GM04504 (cell line): ENCODE data around the gene MYO5B.
"Not testable (repeated sequence)": the region's sequence is repeated elsewhere in the genome, so short reads cannot be mapped to it uniquely, and the experiment has no call there.

Experiments used
- DNase-seq: peaks from one replicate; pipeline ENCODE4 v3.0.0-alpha.2; 2012; ENCODE audit warnings: low read depth

MYO5B gene

DNA sequence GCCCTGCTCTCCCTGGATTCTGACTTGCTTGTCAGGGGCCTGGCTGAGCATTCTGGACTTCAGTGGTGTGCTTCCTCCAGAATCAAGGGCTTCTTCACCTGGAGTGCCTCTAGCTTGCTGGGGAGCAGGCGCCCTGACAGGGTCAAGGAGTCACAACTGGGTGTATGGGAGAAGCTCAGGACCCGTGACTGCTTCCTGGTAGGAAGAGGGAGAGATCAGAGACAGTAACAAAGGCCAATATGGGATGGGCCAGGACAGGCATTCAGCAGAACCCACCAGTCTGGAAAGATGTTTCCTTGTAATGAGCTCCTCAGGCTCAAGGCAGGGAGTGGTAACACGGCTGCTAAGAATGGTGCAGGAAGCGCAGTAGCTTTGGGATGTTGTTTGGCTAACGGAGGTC lies 277.2 kb downstream of the MYO5B start:
- no peak for DNase-seq

DNA sequence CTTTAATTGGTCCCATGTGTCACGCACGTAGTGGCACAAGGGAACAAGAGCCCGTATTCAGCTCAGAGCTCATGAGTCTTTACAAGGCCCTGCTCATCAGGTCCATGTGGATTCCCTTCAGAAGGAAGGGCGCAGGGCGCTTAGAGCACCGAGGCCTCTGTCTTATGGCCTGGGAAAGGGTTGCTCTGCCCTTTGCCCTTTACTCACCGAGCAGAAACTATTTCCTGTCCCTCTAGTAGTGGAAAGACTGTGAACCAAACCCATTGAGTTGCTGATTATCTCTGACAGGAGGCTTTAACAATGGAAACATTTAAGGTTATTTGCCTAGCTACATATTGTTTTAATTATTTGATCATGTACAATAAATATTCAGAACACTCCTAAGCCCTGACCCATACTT lies 279.6 kb downstream of the MYO5B start:
- no peak for DNase-seq

DNA sequence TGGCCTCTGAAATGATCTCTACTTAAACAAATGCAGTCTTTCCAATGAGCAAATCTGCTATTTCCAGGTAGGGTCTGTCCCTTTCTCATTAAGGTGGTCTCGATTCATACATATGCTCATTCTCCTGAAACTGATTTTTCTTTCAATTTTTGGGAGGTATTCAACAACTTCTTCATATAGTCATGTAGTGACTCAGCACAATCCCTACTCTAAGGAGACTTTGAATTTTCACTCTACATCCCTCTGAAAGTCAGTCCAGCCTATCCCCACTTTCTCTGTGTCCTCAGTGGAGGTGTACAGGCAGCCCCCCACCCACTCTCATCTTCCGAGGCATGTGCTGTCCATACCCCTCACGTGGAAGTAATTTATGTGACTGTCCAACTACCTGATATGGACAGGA lies 281.7 kb downstream of the MYO5B start:
- DNase-seq, result no peak

DNA sequence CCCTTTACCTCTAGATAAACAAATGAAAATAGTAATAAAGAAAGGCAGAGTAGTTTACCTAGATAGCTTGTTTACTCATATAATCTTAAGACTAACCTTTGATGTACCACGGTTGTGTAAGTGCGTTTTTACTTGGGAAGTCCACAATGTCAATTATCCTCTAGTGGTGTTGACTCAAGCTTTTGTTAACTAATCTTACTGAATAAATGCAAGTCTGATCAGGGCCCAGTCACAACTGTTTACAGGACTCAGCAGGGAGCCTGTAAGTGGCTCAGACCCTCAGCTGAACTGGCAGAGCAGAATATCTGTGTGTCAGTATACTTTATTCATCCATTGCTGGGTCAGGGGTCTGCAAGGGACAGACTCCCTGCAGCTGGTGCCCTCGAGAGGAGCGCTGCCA lies 283.5 kb downstream of the MYO5B start:
- DNase-seq, result no peak

DNA sequence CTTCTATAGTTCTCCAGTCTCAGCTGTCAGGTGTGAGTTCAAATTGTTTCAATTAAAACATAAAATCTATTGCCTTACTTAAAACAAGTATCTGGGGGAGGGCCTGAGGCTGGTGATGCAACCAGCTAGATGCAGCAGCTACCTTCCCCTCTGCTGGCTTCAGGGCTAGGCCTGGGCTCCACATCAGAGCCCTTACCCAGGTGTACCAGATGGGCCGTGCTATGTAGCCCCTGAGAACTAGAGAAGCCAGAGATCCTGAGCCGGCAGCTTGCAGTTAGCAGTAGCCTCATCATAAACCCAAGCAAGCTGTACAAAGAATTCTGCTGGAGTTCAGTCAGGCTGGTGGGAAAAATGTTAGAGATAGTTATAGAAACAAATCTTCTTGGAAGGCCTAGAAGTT lies 284.0 kb downstream of the MYO5B start:
- no peak for DNase-seq

DNA sequence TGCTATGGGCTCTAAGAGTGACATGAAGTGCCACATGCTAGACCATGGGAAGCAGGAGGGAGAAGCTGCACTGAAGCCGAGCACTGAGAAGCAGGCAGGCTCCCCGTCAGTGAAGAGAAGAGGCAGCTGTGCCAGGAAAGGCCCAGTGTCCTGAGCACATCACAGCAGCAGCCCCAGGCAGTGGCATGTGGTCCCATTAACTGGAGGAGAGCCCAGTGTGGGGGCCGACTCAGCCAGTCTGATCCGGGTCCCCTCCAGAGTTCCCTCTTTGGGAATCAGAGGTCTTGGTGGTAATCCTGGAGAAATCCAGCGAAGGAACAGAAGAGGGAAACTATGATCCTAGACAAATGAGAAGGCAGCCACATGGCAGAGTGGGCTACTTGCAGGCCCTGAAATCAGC lies 284.9 kb downstream of the MYO5B start:
- no peak for DNase-seq

DNA sequence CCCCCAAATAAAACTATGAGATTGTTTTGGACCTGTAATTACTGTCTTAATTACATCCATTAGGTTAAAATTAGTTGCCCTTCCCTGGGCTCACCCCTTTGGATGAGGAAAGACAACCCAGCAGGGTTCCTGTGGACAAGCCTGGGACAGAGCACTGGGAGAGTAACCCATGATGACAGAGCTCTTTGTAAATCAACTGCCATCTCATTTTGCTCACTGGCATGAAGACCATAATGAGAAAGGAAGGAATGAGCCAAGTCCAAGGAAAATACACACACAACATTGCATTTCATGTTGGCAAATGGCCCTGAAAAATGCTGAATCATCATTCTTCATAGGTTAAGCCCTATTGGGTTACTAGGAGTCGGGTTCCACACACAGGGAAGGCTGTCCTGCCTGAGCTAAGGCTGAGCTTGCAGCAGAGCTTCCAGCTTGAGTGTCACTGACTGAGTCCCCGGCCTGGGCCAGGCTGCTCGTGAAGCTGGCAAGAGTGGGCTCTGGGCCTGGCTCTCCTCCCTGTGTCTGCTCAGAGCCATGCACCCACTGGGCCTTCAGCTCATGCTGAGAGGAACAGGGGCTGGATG lies 287.5 kb downstream of the MYO5B start:
- no peak for DNase-seq

DNA sequence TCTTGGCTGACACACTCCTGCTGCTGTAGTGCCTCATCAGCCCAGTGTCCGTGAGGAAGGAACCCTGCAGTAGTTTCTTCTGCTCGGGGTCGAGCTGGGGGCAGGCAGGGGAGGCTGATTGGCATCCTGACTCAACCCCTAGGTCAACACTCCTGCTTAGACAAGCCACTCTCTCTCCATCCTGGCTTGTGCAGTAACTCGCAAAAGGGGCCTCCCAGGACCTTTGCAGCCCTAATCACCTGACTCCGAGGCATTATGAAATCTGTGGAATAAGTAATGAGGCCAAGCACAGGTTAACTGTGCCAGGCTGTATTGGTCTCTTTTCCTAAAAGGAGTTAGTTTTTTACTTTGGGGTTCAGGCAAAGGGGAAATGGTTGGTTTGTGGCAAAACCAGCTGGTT lies 289.2 kb downstream of the MYO5B start:
- DNase-seq, result no peak

DNA sequence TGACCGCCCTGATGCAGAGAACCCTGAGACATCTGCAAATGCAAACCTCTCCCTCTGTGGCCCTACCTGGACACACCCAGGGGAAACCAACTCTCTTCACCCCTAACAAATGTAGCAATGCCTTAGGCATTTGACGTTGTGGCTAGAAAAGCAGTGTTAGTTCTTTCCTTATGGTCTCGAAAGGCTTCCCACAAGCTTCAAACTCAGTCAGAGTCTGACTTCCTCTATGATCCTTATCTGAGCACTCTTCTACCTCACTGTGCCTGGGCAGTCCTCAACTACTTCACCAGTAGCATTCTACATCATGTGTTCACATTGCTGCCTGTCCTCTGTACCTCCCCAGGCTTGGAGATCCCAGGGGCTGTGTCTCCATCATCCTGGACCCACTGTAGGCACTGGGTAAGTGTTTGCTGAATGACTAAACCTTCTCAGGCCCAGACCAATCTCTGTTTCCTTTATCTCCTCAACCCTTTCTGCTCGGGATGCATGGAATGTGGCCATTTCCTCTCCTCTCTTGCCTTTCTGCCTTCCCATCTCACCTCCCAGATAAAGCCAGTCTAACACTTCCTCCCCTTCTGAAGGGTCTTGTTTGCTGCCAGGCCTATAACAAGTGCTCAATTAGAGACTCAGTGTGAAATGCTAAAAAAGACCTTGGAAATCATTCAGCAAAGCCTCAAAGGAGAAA lies 289.9 kb downstream of the MYO5B start:
- no peak for DNase-seq

DNA sequence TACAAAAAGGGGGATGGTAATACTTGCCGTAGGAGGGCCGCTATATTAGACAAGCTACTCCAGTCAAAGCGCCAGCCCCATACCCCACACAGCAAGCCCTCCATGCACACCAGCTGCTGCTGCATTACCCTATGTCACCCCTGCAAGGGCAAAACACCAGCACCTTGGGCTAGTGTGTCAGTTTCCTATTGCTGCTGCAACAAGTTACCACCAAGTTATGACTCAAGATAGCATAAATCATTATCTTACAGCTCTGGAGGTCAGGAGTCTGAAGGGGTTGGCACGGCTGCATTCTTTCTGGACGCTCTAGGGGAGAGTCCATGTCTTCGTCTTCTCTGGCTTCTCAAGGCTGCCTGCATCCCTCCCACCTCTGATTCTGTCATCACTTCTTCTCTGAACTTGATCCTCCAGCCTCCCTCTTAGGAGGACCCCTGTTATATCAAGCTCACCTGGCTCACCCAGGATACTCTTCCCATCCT lies 293.0 kb downstream of the MYO5B start:
- no peak for DNase-seq

DNA sequence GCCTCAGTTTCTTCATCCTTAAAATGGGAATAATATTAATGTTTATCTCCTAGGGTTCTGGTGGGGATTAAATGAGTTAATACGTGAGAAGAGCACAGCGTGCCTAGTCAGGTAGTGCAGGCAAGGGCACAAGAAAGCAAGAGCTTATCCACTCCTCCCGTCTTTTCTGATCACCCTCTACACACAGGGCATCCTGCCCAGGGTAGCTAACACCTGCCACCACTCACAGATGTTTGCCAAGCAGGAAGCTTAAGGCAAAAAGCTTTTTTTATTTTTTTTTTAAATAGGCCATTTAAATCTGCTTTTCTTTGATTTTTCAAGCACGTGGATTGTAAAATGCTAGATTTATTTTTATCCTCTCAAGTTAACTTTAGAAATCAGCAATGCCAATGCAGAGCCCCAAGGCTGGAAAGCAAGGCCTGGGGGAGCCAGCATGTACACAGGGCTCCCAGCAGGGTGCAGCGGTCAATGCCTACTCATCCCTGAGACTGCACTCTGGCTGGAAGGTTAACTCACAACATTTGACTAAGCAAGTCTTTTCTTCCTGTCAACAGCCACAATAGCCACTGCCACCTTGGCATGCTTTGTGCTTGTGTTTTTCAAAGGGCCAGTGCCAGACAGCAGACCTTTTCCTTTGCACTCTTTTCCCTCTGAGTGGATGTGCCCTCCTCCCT lies 295.2 kb downstream of the MYO5B start:
- DNase-seq, result no peak

DNA sequence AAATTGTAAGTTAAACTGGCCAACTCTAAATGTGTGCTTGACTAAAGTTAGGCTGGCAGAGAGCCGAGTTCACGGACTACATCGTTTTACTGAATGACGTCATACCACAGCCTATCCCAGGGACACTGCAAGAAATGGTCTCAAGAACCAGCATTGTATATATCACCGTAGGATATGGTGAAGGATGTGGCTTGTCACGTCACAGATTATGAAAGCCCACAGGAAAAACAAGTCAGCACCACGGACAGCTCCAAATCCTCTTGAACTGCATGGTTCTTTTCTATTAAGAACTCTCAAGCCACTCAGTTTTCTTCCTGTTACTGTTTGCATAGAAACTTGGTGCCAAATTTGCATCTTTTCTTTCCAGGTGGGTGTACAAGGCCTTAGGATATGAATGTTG lies 296.5 kb downstream of the MYO5B start:
- DNase-seq, result peak; percentile 31

DNA sequence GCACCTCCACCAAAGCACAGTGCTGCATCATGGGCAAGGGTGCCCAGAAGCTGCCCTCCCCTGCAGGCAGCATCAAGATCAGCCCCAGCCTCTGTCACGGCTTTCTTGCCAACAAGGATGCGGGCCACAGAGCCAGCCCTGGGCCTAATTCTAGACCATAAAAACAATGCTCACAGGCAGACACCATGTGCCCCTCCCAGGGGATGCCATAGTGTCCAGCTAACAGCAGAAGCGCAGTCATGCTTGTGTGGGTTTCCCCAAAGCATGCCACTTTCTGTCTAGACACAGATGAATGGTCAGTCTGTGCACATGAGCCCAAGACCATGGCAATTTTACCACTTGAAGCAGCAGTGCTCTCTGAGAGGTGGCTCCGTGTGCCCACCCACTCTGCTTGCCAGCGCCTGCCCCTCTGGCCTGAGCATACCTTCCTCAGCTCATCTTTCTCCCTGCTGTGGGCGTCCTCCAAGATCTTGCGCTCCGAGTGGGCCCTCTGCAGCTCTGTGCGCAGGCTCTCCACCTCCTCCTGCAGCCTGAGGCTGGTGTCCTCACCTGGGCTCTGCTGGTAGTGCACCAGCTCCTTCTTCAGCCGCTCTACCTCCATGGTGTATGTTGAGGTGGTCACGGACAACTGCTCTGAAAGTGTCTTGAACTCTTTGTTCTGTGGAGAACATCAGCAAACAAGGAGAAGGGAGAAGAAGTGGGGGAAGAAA lies 300.3 kb downstream of the MYO5B start:
- no peak for DNase-seq

DNA sequence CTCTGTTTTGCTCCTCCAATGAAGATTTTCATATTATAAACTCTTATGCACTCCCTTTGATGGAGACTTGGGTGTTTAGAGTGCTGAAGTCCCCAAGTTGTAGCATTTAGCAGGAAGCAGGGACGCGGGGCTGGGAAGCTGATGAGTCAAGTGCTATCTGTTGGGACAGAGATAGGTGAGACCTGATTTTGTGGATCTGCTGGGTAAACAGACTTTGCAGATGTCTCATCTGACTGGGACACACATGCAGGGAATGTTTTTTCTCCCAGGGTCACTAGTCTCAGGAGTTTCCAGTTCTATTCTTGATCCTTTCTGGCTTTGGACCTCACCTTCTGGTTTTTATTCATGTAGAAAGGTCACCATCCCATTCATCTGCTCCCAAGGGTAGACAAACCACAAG lies 301.9 kb downstream of the MYO5B start:
- no peak for DNase-seq

DNA sequence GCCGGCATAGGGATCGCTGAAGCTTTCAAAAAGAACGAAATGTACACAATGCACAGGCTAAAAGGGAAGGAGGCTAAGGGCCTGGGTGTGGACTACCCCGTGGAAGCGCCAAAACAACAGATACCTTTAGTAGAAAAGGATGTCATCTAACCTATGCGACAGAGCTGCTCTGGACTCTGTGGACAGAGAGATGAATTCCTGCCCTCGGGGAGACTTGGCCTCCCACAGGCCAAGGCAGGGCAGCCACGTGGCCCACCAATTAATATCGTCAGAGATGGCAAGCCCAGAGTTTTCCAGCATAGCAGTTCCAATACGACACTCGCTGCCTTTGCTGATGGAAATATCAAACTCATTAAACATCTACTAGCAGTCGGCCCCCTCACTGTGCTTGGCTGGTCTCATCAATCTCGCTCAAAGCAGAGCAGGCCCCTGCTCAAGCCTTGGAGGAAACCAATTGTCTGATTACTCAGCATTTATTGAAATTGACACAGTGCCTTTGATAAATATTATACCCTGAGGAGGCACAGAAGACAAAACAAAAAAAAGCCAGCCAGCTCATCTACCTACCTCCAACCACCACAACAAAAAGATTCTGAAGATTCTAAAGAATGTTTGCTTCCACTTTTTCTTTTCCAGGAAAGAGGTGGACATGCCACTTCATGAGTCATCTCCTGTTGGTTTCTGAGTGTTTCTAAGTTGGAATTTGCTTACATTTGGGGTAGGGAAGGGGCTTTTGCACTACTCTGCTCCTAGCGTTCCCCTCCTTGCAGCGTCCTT lies 302.6 kb downstream of the MYO5B start:
- no peak for DNase-seq

DNA sequence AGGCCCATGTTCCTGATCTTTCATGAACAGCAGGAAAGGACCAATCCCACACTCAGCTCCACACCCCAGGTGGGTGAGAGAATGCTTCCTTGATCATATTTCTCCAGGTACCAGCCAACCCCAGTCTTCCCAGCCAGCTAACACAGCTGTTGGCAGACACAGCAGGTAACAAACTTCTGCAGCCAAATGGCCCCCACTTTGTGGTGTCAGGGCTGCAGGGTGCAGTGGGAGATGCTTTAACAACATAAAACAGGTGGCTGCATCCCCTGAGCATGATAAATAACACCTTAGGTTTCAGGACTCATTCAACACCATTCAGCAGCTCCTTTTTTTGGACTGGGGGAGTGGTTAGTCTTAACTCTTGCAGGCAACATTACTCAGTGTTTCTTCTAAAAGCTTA lies 304.9 kb downstream of the MYO5B start:
- no peak for DNase-seq

DNA sequence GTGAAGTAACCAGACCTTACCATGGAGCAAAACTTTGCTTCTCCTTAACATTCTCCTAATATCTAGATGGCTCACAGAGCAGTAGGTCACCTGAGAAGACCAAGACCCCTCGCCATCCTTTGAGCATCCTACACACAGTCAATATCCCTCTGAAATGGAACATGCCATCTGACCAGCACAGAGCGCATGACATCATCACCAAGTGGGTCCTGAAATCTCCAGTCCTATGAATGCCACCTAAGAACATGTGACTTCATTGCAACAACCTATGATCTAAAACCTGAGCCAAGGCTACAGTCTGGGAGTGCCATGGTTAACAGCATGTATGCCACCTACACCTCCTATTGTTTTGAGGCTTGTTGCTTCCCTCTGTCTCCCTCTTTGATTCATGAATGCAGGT lies 305.4 kb downstream of the MYO5B start:
- not testable (repeated sequence) for DNase-seq

DNA sequence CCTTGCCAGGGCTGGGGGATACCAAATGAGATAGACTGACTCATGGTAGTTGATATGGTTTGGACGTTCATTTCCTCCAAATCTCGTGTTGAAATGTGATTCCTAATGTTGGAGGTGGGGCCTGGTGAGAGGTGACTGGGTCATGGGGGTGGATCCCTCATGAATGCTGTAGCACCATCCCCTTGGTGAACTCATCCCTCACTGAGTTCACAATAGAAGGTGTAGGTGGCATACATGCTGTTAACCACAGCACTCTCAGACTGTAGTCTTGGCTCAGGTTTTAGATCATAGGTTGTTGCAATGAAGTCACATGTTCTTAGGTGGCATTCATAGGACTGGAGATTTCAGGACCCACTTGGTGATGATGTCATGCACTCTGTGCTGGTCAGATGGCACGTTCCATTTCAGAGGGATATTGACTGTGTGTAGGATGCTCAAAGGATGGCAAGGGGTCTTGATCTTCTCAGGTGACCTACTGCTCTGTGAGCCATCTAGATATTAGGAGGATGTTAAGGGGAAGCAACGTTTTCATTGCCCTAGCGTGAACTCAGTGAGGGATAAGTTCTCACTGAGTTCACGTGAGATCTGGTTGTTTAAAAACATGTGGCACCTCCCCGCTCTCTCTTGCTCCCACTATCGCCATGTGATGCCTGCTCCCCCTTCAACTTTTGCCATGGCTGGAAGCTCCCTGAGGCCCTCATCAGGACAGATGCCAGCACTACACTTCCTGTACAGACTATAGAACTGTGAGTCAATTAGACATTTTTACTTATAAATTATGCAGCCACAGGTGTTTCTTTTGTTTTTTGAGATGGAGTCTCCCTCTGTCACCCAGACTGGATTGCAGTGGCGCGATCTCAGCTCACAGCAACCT lies 307.8 kb downstream of the MYO5B start:
- no peak for DNase-seq

DNA sequence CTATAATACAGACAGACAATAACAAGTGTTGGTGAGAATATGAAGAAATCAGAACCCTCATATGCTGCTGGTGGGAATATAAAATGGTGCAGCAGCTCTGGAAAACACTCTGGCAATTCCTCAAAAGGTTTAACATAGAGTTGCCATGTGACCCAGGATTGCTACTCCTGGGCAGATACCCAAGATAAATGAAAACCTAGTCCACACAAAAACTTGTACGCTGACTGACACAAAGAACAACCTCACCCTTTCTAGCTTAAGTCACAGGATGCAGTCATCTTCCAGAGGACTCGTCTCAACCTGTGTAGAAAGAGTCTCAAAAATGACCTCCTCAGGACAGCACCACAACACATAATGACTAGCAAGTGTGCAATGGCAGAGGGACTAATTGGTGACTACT lies 310.0 kb downstream of the MYO5B start:
- no peak for DNase-seq

DNA sequence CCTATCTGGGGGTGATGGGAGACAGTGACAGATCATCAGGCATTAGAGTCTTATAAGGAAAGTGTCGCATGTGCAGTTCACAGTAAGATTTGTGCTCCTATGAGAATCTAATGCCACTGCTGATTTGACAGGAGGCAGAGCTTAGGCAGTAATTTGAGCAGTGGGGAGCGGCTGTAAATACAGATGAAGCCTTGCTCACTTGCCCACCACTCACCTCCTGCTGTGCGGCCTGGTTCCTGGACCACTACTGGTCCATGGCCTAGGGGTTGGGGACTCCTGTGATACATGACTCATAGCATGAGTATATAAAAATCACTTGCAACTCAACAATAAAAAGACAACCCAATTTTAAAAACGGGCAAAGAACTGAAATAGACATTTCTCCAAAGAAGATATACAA lies 310.5 kb downstream of the MYO5B start:
- DNase-seq, result no peak

DNA sequence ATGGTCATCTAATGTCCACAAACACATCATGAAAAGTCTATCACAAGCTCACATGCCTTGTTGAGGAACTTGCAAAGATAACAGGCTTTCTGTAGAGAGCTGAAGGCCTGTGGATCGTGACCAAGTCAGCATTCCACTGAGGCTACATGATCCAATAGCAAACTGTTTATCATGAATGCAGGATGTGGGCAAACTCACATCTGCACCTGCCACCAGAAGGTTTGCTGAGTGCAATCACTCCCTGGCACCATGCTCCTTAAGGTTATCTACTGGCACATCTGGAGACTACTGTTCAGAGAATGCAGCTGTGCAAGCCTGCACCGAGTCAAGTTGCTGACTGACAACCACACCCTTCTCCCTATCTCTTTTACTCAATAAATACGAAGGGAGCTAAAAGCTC lies 314.3 kb downstream of the MYO5B start:
- DNase-seq, result no peak
